Panc1 (cell line): ENCODE data around the gene HLA-DRB5.

Experiments used
- POLR2AphosphoS5 ChIP-seq: IDR thresholded peaks from 2 replicates; pipeline ENCODE4 v1.6.1; 2012; ENCODE audit warnings: mild to moderate bottlenecking, low read depth, low read length, moderate library complexity
- TF ChIP-seq, protein P1 (sequence below): fragments of 450-650 bp; IDR thresholded peaks from 2 replicates; pipeline ENCODE4 v1.5.1; 2017; ENCODE audit warnings: mild to moderate bottlenecking
- TF ChIP-seq, protein P2 (sequence below), 2 experiments: IDR thresholded peaks; 2 replicates each; pipeline ENCODE4 v1.6.1; 2011 to 2012; ENCODE audit warnings: low read depth in 2 of 2, control low read depth in 1 of 2, low read length in 1 of 2, mild to moderate bottlenecking in 1 of 2, moderate library complexity in 1 of 2; ENCODE audit not compliant: insufficient read depth in 1 of 2

DNA sequence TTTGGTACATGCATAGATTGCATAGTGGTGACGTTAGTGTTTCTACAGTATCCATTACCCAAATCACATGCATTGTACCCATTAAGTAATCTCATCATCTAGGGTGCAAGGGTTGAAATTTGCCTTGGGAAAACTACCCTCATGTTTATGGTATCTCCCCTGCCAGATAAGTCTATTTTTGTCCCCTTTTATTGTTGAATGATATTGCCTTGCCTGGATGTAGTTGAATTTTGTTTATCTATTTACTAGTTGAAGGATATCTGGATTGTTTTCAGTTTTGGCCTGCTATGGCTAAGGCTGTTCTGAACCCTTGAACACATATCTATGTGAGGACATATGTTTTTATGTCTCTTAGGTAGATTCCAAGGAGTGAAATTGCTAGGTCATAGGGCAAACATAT, 46.2 kb upstream of the HLA-DRB5 start:
- TF ChIP-seq POLR2AphosphoS5, result no peak
- TF ChIP-seq, protein P1, sequence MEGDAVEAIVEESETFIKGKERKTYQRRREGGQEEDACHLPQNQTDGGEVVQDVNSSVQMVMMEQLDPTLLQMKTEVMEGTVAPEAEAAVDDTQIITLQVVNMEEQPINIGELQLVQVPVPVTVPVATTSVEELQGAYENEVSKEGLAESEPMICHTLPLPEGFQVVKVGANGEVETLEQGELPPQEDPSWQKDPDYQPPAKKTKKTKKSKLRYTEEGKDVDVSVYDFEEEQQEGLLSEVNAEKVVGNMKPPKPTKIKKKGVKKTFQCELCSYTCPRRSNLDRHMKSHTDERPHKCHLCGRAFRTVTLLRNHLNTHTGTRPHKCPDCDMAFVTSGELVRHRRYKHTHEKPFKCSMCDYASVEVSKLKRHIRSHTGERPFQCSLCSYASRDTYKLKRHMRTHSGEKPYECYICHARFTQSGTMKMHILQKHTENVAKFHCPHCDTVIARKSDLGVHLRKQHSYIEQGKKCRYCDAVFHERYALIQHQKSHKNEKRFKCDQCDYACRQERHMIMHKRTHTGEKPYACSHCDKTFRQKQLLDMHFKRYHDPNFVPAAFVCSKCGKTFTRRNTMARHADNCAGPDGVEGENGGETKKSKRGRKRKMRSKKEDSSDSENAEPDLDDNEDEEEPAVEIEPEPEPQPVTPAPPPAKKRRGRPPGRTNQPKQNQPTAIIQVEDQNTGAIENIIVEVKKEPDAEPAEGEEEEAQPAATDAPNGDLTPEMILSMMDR, result no peak
- TF ChIP-seq, protein P2, sequence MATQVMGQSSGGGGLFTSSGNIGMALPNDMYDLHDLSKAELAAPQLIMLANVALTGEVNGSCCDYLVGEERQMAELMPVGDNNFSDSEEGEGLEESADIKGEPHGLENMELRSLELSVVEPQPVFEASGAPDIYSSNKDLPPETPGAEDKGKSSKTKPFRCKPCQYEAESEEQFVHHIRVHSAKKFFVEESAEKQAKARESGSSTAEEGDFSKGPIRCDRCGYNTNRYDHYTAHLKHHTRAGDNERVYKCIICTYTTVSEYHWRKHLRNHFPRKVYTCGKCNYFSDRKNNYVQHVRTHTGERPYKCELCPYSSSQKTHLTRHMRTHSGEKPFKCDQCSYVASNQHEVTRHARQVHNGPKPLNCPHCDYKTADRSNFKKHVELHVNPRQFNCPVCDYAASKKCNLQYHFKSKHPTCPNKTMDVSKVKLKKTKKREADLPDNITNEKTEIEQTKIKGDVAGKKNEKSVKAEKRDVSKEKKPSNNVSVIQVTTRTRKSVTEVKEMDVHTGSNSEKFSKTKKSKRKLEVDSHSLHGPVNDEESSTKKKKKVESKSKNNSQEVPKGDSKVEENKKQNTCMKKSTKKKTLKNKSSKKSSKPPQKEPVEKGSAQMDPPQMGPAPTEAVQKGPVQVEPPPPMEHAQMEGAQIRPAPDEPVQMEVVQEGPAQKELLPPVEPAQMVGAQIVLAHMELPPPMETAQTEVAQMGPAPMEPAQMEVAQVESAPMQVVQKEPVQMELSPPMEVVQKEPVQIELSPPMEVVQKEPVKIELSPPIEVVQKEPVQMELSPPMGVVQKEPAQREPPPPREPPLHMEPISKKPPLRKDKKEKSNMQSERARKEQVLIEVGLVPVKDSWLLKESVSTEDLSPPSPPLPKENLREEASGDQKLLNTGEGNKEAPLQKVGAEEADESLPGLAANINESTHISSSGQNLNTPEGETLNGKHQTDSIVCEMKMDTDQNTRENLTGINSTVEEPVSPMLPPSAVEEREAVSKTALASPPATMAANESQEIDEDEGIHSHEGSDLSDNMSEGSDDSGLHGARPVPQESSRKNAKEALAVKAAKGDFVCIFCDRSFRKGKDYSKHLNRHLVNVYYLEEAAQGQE (IDR thresholded peaks at IDR 0.05; ENCODE audit: insufficient read depth in 1 of 2, low read depth in 2 of 2, low read length in 1 of 2), result no peak
